ENCODE data around the gene LRRC7.

DNA sequence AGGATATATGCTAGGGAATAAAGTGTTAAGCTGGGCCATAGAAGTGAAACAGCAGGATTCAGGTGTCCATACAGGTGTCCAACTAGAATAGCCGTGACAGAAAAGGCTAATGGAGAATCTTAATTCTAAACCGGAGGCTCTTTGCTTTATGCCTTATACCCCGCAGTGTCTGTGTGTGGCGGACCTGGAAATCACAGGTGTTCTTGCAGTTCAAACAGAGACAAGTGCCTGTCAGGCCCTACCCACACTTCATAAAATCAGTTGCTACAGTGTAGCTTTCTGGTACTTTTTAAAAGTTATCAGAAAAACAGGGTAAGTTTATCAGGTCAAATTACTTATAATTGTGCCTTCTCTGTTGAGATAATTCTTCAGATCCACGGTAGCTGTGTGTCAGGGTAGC lies 293.9 kb downstream of the LRRC7 start:
- TF ChIP-seq, protein P1, sequence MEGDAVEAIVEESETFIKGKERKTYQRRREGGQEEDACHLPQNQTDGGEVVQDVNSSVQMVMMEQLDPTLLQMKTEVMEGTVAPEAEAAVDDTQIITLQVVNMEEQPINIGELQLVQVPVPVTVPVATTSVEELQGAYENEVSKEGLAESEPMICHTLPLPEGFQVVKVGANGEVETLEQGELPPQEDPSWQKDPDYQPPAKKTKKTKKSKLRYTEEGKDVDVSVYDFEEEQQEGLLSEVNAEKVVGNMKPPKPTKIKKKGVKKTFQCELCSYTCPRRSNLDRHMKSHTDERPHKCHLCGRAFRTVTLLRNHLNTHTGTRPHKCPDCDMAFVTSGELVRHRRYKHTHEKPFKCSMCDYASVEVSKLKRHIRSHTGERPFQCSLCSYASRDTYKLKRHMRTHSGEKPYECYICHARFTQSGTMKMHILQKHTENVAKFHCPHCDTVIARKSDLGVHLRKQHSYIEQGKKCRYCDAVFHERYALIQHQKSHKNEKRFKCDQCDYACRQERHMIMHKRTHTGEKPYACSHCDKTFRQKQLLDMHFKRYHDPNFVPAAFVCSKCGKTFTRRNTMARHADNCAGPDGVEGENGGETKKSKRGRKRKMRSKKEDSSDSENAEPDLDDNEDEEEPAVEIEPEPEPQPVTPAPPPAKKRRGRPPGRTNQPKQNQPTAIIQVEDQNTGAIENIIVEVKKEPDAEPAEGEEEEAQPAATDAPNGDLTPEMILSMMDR (conservative IDR thresholded peaks at IDR 0.05 in 1 of 2, IDR thresholded peaks at IDR 0.05 in 1 of 2; ENCODE audit: low read depth in 1 of 2, low read length in 2 of 2): no peak
- no peak for TF ChIP-seq EZH2 (IDR thresholded peaks at IDR 0.05; ENCODE audit: low read length, missing control alignments)

Measured in fibroblast of lung (primary cell).